ENCODE measurements around the gene ZNF285.

ZNF285 gene

DNA sequence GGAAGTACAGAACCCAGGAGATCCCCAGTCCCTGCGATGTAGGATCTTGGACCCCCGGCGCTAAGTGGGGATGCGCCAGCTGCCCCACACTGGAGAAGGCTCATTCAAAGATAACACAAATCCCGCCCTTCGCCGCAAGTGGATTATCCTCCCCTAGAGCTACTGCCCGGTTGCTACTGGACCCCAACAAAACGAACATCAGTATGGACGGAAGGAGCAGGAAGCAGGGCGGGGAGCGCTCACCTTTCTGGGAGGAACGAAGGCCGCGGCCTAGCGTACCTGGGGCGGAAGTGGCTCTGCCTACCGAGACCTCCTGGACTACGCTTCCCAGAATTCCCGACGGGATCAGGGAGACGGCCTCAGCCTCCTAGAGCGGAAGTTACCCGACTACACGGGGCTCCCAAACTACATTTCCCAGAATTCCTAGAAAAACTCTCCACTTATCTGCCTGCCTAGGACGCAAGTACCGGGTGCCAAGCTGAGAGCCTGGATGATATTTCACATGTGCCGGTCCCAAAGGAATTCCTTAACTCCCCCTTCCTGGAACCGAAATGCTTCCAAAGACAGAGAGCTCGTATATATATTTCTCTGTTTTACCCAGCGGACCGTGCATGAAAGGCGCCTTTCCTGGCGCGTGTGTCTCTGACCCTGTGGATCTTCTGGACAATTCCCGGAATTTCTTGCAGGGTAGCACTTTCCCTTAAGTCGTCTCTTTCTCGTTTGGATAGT is 44.9 kb downstream of the ZNF285 start, which contains the start of gene ZNF112:
ZNF112 (minus strand) TSS at position 298 of the 729 bp plus-strand sequence. CDS start 16,141 bp downstream, outside the sequence.
- peak; percentile 100 for ATAC-seq (ENCODE audit: low read depth)
- TF ChIP-seq, protein P1, sequence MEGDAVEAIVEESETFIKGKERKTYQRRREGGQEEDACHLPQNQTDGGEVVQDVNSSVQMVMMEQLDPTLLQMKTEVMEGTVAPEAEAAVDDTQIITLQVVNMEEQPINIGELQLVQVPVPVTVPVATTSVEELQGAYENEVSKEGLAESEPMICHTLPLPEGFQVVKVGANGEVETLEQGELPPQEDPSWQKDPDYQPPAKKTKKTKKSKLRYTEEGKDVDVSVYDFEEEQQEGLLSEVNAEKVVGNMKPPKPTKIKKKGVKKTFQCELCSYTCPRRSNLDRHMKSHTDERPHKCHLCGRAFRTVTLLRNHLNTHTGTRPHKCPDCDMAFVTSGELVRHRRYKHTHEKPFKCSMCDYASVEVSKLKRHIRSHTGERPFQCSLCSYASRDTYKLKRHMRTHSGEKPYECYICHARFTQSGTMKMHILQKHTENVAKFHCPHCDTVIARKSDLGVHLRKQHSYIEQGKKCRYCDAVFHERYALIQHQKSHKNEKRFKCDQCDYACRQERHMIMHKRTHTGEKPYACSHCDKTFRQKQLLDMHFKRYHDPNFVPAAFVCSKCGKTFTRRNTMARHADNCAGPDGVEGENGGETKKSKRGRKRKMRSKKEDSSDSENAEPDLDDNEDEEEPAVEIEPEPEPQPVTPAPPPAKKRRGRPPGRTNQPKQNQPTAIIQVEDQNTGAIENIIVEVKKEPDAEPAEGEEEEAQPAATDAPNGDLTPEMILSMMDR (IDR thresholded peaks at IDR 0.05; ENCODE audit: poor library complexity, severe bottlenecking) = no peak
- H3K4me1 ChIP-seq (ENCODE audit: insufficient read depth, poor library complexity, severe bottlenecking) = peaks cover 7% of the 10 kb centered on the region
- peak within 1 kb of the TSS; percentile 51 for H3K4me3 ChIP-seq (ENCODE audit: severe bottlenecking)
- H3K36me3 ChIP-seq (ENCODE audit: low read depth) = peaks cover 9% of the 10 kb centered on the region; the same call in 1 of the 2 replicates
- H3K27ac ChIP-seq (ENCODE audit: poor library complexity, severe bottlenecking) = no peak within 1 kb of the TSS
- no peaks in the 10 kb centered on the region for H3K27me3 ChIP-seq (ENCODE audit: insufficient read depth, poor library complexity, severe bottlenecking)
- DNase-seq (ENCODE audit: low spot score) = peak; percentile 94
- H3K9me3 ChIP-seq (ENCODE audit: severe bottlenecking) = no peaks in the 10 kb centered on the region

DNA sequence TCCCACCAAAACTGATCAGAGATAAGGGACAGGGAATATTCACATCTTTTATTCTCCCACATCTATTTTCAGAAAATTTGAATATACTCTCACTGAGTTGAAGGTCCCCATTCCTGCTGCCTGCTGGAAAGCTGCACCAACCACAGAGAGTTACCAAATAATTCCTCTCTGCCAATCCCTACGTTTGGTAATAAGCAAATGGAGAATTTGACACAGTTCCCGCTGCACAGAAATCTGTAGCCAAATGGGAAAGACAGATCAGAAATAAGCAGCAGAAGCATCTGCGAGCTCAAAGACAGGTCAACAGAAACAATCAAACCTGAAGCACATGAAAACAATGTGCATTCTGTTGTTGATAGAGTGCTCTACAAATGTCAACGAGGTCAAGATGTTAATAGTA is 54.9 kb downstream of the ZNF285 start:
- ATAC-seq (ENCODE audit: low read depth) = no peak
- Histone ChIP-seq H3K27ac (ENCODE audit: poor library complexity, severe bottlenecking) (no peak overlapping the region), H3K4me3 (ENCODE audit: severe bottlenecking) (no peak overlapping the region), H3K36me3 (ENCODE audit: low read depth) (peaks cover 11% of the 10 kb centered on the region), H3K27me3 (ENCODE audit: insufficient read depth, poor library complexity, severe bottlenecking) (no peaks in the 10 kb centered on the region), H3K4me1 (ENCODE audit: insufficient read depth, poor library complexity, severe bottlenecking) (no peaks in the 10 kb centered on the region), H3K9me3 (ENCODE audit: severe bottlenecking) (peaks cover 5% of the 10 kb centered on the region)
- TF ChIP-seq, protein P1 (IDR thresholded peaks at IDR 0.05; ENCODE audit: poor library complexity, severe bottlenecking) = no peak
- DNase-seq (ENCODE audit: low spot score) = no peak

DNA sequence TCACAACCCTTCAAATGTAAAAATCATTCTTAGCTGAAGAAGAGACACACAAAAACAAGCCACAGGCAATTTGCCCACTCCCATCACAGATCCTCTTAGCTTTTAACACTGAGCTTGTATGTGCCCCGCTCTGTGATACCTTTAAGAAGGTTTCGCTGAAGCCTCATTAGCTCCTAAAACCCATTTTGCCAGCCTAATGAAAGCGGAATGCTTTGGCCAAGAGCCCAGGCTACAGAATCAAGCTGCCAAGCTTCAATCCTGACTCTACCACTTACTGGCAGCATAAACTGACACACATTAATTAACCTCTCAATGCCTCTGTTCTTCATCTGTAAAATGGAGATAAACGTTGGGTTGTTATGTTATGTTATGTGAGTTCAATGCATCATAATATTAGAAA is 55.4 kb downstream of the ZNF285 start:
- peaks cover 5% of the 10 kb centered on the region for H3K9me3 ChIP-seq (ENCODE audit: severe bottlenecking)
- DNase-seq (ENCODE audit: low spot score) = no peak
- no peak overlapping the region for H3K4me3 ChIP-seq (ENCODE audit: severe bottlenecking)
- peaks cover 11% of the 10 kb centered on the region for H3K36me3 ChIP-seq (ENCODE audit: low read depth)
- TF ChIP-seq, protein P1 (IDR thresholded peaks at IDR 0.05; ENCODE audit: poor library complexity, severe bottlenecking) = no peak
- no peak overlapping the region for H3K27ac ChIP-seq (ENCODE audit: poor library complexity, severe bottlenecking)
- no peaks in the 10 kb centered on the region for H3K27me3 ChIP-seq (ENCODE audit: insufficient read depth, poor library complexity, severe bottlenecking)
- no peaks in the 10 kb centered on the region for H3K4me1 ChIP-seq (ENCODE audit: insufficient read depth, poor library complexity, severe bottlenecking)
- no peak for ATAC-seq (ENCODE audit: low read depth)

DNA sequence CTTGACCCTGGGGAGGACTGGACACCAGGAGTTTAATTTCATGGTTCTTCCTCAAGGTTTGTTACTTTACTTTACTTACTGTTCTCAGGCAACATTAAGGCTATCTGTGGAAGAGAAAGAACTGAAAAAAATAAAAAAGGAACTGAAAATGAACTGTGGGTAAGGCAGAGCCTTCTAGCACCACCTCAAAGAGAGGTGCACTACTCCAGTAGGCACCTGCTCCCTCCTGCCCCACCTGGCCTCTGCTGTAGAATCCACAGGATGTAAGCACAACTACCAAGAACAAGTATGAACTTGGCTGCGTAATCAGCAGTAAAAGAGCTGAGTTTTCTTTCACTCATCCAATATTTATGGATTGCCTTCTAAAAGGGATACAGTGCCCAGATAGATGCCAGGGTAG is 57.2 kb downstream of the ZNF285 start:
- no peak overlapping the region for H3K4me3 ChIP-seq (ENCODE audit: severe bottlenecking)
- ATAC-seq (ENCODE audit: low read depth) = no peak
- H3K27me3 ChIP-seq (ENCODE audit: insufficient read depth, poor library complexity, severe bottlenecking) = no peaks in the 10 kb centered on the region

More for the DNA sequence above, 57.2 kb downstream of the ZNF285 start:
- Histone ChIP-seq H3K4me1 (ENCODE audit: insufficient read depth, poor library complexity, severe bottlenecking) (no peaks in the 10 kb centered on the region), H3K27ac (ENCODE audit: poor library complexity, severe bottlenecking) (no peak overlapping the region), H3K36me3 (ENCODE audit: low read depth) (peaks cover 23% of the 10 kb centered on the region), H3K9me3 (ENCODE audit: severe bottlenecking) (no peaks in the 10 kb centered on the region)
- TF ChIP-seq, protein P1 (IDR thresholded peaks at IDR 0.05; ENCODE audit: poor library complexity, severe bottlenecking) = no peak
- DNase-seq (ENCODE audit: low spot score) = no peak

Measured in RWPE2 (cell line).